GM13977 (cell line): ENCODE data around the gene CPNE5.
A peak's percentile ranks its signal among the peaks of the same experiment; 100 is the strongest.

ENCODE experiments used
- DNase-seq: peaks from one replicate; pipeline ENCODE4 v3.0.0; 2012; ENCODE audit warnings: low spot score
- CTCF ChIP-seq: IDR thresholded peaks from 2 replicates; pipeline ENCODE4 v1.5.1; 2012; ENCODE audit warnings: mild to moderate bottlenecking, control low read depth; ENCODE audit not compliant: insufficient read depth; ENCODE audit errors: extremely low read depth, missing control alignments
- in situ Hi-C: fragments of 300-500 bp; cut with MboI; formaldehyde crosslinking; loops from one replicate; pipeline ENCODE4 v1.12.0; 2022; ENCODE audit warnings: low sequenced_read_pairs, low pct_unique_long_range_greater_than_20kb, mixed read lengths, inconsistent platforms; ENCODE audit not compliant: unreplicated experiment

Gene CPNE5

GRCh38 chr6:36769676-36770499 is 69.4 kb downstream of the CPNE5 start:
- TF ChIP-seq CTCF: no peak
- in situ Hi-C loops: loop anchor here (10.0 to 25.0 kb wide), 2 partner anchors 245 to 442 kb away; no protein-coding TSS in a partner anchor
- DNase-seq: no peak

- DNase-seq: no peak
- no peak for TF ChIP-seq CTCF
- in situ Hi-C loops: loop anchor here (25.0 kb wide), 1 partner anchor 443 kb away; no protein-coding TSS in a partner anchor
Measured at GRCh38 chr6:36769183-36769675, 70.0 kb downstream of the CPNE5 start.

- no peak for DNase-seq
- TF ChIP-seq CTCF: no peak
- in situ Hi-C loops: loop anchor here (25.0 kb wide), 1 partner anchor 446 kb away; no protein-coding TSS in a partner anchor
Measured at GRCh38 chr6:36766399-36766945, 72.8 kb downstream of the CPNE5 start.

GRCh38 chr6:36765594-36766398 is 73.4 kb downstream of the CPNE5 start:
- peak; percentile 87 for DNase-seq
- in situ Hi-C loops: loop anchor here (25.0 kb wide), 1 partner anchor 447 kb away; no protein-coding TSS in a partner anchor

GRCh38 chr6:36765190-36765589 is 74.1 kb downstream of the CPNE5 start:
- no peak for DNase-seq
- TF ChIP-seq CTCF: no peak
- in situ Hi-C loops: loop anchor here (25.0 kb wide), 1 partner anchor 447 kb away; no protein-coding TSS in a partner anchor

More at GRCh38 chr6:36765594-36766398, 73.4 kb downstream of the CPNE5 start:
- peak; percentile 98 for TF ChIP-seq CTCF

- in situ Hi-C loops: loop anchor here (25.0 kb wide), 1 partner anchor 450 kb away; no protein-coding TSS in a partner anchor
- no peak for TF ChIP-seq CTCF
- DNase-seq: no peak
Measured at GRCh38 chr6:36762123-36762522, 77.1 kb downstream of the CPNE5 start.
